Activated naive CD4-positive, alpha-beta T cell treated with anti-CD3 and anti-CD28 coated beads, Interleukin-2, amount 50 U/mL, for 24 hours (primary cell): ENCODE data around the gene CLDN18.
A peak's percentile ranks its signal among the peaks of the same experiment; 100 is the strongest.

Source experiments
- H3K27ac Mint-ChIP-seq: one replicate; pipeline ENCODE4 v1.8.0; 2021; ENCODE audit warnings: mild to moderate bottlenecking, mixed read lengths
- H3K27me3 Mint-ChIP-seq: one replicate; pipeline ENCODE4 v1.8.0; 2021; ENCODE audit warnings: mixed read lengths
- H3K36me3 Mint-ChIP-seq: one replicate; pipeline ENCODE4 v1.8.0; 2021; ENCODE audit warnings: mixed read lengths
- H3K4me1 Mint-ChIP-seq: one replicate; pipeline ENCODE4 v1.8.0; 2021; ENCODE audit warnings: mixed read lengths
- H3K4me3 Mint-ChIP-seq: one replicate; pipeline ENCODE4 v1.8.0; 2021; ENCODE audit warnings: mild to moderate bottlenecking, mixed read lengths
- H3K9me3 Mint-ChIP-seq: one replicate; pipeline ENCODE4 v1.8.0; 2021; ENCODE audit warnings: mixed read lengths

CLDN18 gene

GRCh38 chr3:138066972-138067371 is 57.0 kb downstream of the CLDN18 start:
- Mint-ChIP-seq H3K4me3 (no peak overlapping the region), H3K4me1 (no peaks in the 10 kb centered on the region), H3K27me3 (peaks cover 1% of the 10 kb centered on the region), H3K36me3 (no peaks in the 10 kb centered on the region), H3K9me3 (no peaks in the 10 kb centered on the region), H3K27ac (no peak overlapping the region)

DNA sequence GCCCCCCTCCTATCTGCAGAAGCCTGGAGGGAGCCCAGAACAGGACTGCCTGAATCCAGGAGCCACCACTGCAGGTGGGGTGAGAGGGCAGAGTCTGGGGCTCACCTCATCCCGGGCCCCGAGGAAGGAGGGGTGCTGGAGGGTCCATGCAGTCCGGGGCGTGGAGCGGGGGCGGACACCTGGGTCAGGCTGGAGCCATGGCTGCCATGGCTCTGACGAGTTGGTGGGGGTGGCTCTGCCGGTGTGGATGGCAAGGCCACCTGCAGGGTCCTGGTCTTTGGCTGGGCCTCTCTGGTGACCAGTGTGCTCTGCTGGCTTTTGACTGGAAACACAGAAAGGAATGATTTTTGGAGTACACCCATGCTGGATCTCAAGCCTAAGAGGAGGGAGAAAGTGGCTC is 58.1 kb downstream of the CLDN18 start:
- peaks cover 1% of the 10 kb centered on the region for H3K27me3 Mint-ChIP-seq
- no peaks in the 10 kb centered on the region for H3K9me3 Mint-ChIP-seq
- no peak overlapping the region for H3K27ac Mint-ChIP-seq
- no peaks in the 10 kb centered on the region for H3K36me3 Mint-ChIP-seq
- no peak overlapping the region for H3K4me3 Mint-ChIP-seq
- no peaks in the 10 kb centered on the region for H3K4me1 Mint-ChIP-seq

DNA sequence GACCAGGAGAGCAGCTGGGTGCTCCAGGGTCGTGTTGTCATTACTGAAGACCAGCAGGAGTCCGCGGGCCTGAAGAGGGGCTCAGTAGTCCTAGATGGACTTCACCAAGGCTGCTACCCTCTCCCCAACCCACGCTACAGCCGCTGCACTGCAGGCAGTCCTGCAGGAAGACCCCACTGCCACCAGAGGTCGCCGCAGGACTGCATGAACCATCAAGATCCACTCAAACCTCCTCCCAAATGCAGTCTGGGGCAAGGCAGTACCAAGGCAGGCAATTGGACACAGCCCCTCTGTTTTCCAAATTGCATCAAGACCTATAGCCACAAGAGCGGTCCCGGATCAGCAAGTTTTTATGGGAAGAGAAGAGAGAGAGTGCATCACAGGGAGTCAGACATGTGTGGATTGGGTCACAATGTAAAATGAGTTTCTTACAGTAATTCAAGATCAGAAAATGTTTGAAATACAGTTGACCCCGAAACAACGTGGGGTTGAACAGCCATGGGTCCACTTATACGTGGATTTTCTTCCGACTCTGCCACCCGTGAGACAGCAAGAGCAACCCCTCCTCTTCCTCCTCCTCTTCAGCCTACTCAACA is 58.7 kb downstream of the CLDN18 start:
- H3K4me3 Mint-ChIP-seq, result no peak overlapping the region
- no peaks in the 10 kb centered on the region for H3K36me3 Mint-ChIP-seq
- no peak overlapping the region for H3K27ac Mint-ChIP-seq
- H3K27me3 Mint-ChIP-seq, result peaks cover 1% of the 10 kb centered on the region
- no peaks in the 10 kb centered on the region for H3K4me1 Mint-ChIP-seq
- H3K9me3 Mint-ChIP-seq, result no peaks in the 10 kb centered on the region

DNA sequence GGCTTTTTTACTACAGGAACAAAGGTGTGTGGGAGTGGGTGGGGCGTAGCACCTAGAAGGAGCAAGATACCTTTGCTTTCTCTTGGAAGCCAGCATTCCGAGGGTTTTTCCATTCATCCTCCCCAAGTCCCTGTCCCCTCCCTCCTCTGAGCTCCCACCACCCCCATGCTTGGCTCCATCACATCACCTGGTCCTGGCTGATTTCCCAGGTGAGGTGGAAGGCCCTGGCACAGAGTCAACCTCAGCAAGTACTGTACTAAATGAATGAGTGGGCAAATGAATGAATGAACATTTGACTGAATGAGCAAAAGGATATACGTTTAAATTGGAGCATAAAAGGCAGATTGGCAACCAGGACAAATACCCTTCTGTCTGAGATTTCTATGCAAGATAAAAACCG is 60.0 kb downstream of the CLDN18 start:
- no peak overlapping the region for H3K4me3 Mint-ChIP-seq
- H3K4me1 Mint-ChIP-seq, result no peaks in the 10 kb centered on the region
- no peak overlapping the region for H3K27ac Mint-ChIP-seq
- no peaks in the 10 kb centered on the region for H3K36me3 Mint-ChIP-seq
- peaks cover 1% of the 10 kb centered on the region for H3K27me3 Mint-ChIP-seq
- no peaks in the 10 kb centered on the region for H3K9me3 Mint-ChIP-seq

DNA sequence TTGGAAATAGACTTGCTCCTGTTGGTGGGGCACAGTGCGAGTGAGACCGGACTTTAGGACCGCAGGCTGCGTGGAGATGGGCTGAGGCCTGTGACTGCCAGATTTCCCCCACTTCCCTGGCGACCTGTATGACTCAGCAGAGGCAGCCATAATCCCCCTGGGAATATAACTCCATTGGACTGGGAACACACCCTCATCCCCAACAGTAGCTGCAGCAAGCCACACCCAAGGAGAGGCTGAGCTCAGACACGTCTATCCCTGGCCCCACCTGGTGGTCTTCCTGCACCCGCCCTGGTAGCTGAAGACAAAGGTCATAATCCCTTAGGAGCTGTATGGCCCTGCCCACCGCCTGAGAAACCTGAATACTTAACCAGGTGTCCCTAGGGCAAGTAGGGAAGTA is 62.8 kb downstream of the CLDN18 start:
- Mint-ChIP-seq H3K4me3 (no peak overlapping the region), H3K27ac (no peak overlapping the region), H3K9me3 (no peaks in the 10 kb centered on the region), H3K27me3 (peaks cover 1% of the 10 kb centered on the region), H3K36me3 (no peaks in the 10 kb centered on the region), H3K4me1 (no peaks in the 10 kb centered on the region)

GRCh38 chr3:138078096-138078495 is 68.1 kb downstream of the CLDN18 start:
- no peaks in the 10 kb centered on the region for H3K9me3 Mint-ChIP-seq
- H3K4me3 Mint-ChIP-seq, result no peak overlapping the region
- no peaks in the 10 kb centered on the region for H3K27me3 Mint-ChIP-seq
- H3K4me1 Mint-ChIP-seq, result peaks cover 18% of the 10 kb centered on the region
- H3K27ac Mint-ChIP-seq, result no peak overlapping the region
- H3K36me3 Mint-ChIP-seq, result no peaks in the 10 kb centered on the region

DNA sequence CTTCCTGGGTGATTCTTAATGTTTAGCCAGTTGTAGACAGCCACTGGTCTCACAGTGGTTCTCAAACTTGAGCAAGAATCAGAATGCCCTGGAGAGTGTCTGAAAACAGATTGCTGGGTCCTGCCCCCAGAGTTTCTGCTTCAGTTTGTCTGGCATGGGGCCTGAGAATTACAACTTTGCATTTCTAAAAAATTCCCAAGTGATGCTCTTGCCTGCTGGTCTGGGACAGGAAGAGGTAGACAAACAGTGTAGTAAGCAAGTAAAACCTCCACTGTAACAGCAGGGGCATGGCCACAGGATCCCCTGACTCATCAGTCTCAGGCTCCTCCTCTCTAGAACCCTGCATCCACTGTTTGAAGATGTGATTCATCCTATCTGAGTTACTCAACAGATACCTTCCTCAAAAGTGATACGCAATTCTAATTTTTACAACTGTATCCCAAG is 69.0 kb downstream of the CLDN18 start:
- no peaks in the 10 kb centered on the region for H3K27me3 Mint-ChIP-seq

DNA sequence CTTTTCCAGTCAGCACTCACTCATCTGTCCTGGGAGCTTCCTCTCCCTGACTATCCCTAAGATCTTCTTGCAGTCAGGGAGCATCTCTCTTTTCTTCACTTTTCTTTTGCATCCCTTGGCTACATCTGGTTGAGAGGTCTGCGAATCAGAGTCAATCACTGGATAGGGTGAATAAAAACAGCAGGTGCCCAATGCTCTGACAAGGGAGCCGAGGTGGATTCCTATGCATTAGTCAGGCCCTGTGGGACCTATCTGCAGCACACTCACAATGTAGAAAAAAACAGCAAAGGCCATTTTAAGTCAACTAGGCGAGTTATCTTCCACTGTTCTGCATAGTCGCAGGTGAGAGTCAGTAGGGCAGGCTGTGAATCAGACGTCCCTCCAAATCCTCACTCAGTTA is 69.9 kb downstream of the CLDN18 start:
- H3K4me3 Mint-ChIP-seq, result no peak overlapping the region
- no peaks in the 10 kb centered on the region for H3K9me3 Mint-ChIP-seq
- H3K36me3 Mint-ChIP-seq, result no peaks in the 10 kb centered on the region
- H3K27ac Mint-ChIP-seq, result no peak overlapping the region
- H3K27me3 Mint-ChIP-seq, result no peaks in the 10 kb centered on the region
- peaks cover 24% of the 10 kb centered on the region for H3K4me1 Mint-ChIP-seq

More for the DNA sequence above, 69.0 kb downstream of the CLDN18 start:
- Mint-ChIP-seq H3K9me3 (no peaks in the 10 kb centered on the region), H3K4me1 (peaks cover 24% of the 10 kb centered on the region), H3K36me3 (no peaks in the 10 kb centered on the region), H3K4me3 (no peak overlapping the region), H3K27ac (no peak overlapping the region)

- no peaks in the 10 kb centered on the region for H3K9me3 Mint-ChIP-seq
- H3K27me3 Mint-ChIP-seq, result no peaks in the 10 kb centered on the region
- H3K27ac Mint-ChIP-seq, result no peak overlapping the region
- peaks cover 24% of the 10 kb centered on the region for H3K4me1 Mint-ChIP-seq
- no peaks in the 10 kb centered on the region for H3K36me3 Mint-ChIP-seq
- no peak overlapping the region for H3K4me3 Mint-ChIP-seq
Observed at GRCh38 chr3:138081371-138082084, 71.6 kb downstream of the CLDN18 start.

- H3K36me3 Mint-ChIP-seq, result no peaks in the 10 kb centered on the region
- H3K27me3 Mint-ChIP-seq, result no peaks in the 10 kb centered on the region
- no peaks in the 10 kb centered on the region for H3K9me3 Mint-ChIP-seq
- H3K4me1 Mint-ChIP-seq, result peaks cover 24% of the 10 kb centered on the region
- peak overlapping the region; percentile 43 for H3K27ac Mint-ChIP-seq
- peak overlapping the region; percentile 53 for H3K4me3 Mint-ChIP-seq
Observed at GRCh38 chr3:138082085-138082991, 72.4 kb downstream of the CLDN18 start.

- H3K4me1 Mint-ChIP-seq, result peaks cover 24% of the 10 kb centered on the region
- H3K4me3 Mint-ChIP-seq, result peak overlapping the region; percentile 26
- H3K27me3 Mint-ChIP-seq, result no peaks in the 10 kb centered on the region
- H3K27ac Mint-ChIP-seq, result peak overlapping the region; percentile 52
- H3K9me3 Mint-ChIP-seq, result no peaks in the 10 kb centered on the region
- H3K36me3 Mint-ChIP-seq, result no peaks in the 10 kb centered on the region
Observed at GRCh38 chr3:138082992-138083386, 73.0 kb downstream of the CLDN18 start.
